Gastrocnemius medialis (tissue), 4 donors: ENCODE measurements around the gene NPTX2. TPM values are rescaled to one million over a fixed set of nuclear protein-coding genes. Genes with fewer than 3 reads are reported as not detected.

Source experiments
- ATAC-seq, 2 donors: fragments of 150-250 bp; one replicate each; pipeline ENCODE4 v1.9.1; 2016
- DNase-seq, 2 donors: peaks; one replicate each; pipeline ENCODE4 v3.0.0-alpha.2; 2019
- H3K27ac ChIP-seq, 4 donors: fragments of 200-600 bp; sonication (generic); 1 replicate in 1 of 4; 2 replicates in 3 of 4; pipeline ENCODE4 v1.5.1; 2016 to 2018; ENCODE audit warnings: mild to moderate bottlenecking in 2 of 4, moderate library complexity in 1 of 4
- H3K27me3 ChIP-seq, 3 donors: fragments of 200-600 bp; sonication (generic) in 2 of 3; 1 replicate in 1 of 3; 2 replicates in 2 of 3; pipeline versions ENCODE4 v1.5.1 to v1.6.0; 2016 to 2019; ENCODE audit warnings: mild to moderate bottlenecking in 1 of 3, moderate library complexity in 1 of 3
- H3K36me3 ChIP-seq, 2 donors: fragments of 200-600 bp; sonication (generic) in 1 of 2; one replicate each; pipeline ENCODE4 v1.5.1; 2017 to 2018
- H3K4me1 ChIP-seq, 2 donors: fragments of 200-600 bp; sonication (generic) in 1 of 2; one replicate each; pipeline ENCODE4 v1.5.1; 2016 to 2017; ENCODE audit warnings: mild to moderate bottlenecking in 2 of 2
- H3K4me3 ChIP-seq, 4 donors: fragments of 200-600 bp; sonication (generic) in 3 of 4; 1 replicate in 1 of 4; 2 replicates in 3 of 4; pipeline ENCODE4 v1.5.1; 2016 to 2019; ENCODE audit warnings: mild to moderate bottlenecking in 2 of 4
- H3K9me3 ChIP-seq, 3 donors: fragments of 200-600 bp; sonication (generic) in 2 of 3; 1 replicate in 1 of 3; 2 replicates in 2 of 3; pipeline ENCODE4 v1.5.1; 2016 to 2019
- POLR2A ChIP-seq, 2 donors: fragments of 450-650 bp; IDR thresholded peaks; one replicate each; pipeline ENCODE4 v1.6.1; 2017; ENCODE audit warnings: antibody characterized with exemption in 2 of 2, mild to moderate bottlenecking in 2 of 2, moderate library complexity in 2 of 2
- in situ Hi-C, 4 donors: fragments of 200-750 bp; cut with MboI; loops; one replicate each; pipeline versions ENCODE4 v1.15.0 to v1.8.0; 2017; ENCODE audit warnings: low sequenced_read_pairs in 4 of 4
- intact Hi-C: fragments of 100-400 bp; cut with DNase I; formaldehyde crosslinking; loops from one replicate; pipeline ENCODE4 v1.15.1; 2023; ENCODE audit warnings: low total_unique reads
- total RNA-seq, 4 donors: library from RNA; depleted of rRNA; stranded (reverse); fragments of >200 nt; gene quantifications; one replicate each; pipeline versions ENCODE4 v1.1.0 to v1.2.3, GENCODE V29; 2016
- TF ChIP-seq, protein P1 (sequence below), 5 experiments: fragments of 450-650 bp in 3 of 5; fragments of 200-600 bp in 2 of 5; sonication (generic) in 2 of 5; IDR thresholded peaks in 4 of 5; conservative IDR thresholded peaks in 1 of 5; 1 replicate in 4 of 5; 2 replicates in 1 of 5; pipeline ENCODE4 v1.5.1; 2016 to 2019; ENCODE audit warnings: antibody characterized with exemption in 5 of 5, mild to moderate bottlenecking in 3 of 5, moderate library complexity in 3 of 5

Gene NPTX2
- total RNA-seq, 4 donors from 2014 or later = 9.6 to 22.7 (median 16.6) TPM

DNA sequence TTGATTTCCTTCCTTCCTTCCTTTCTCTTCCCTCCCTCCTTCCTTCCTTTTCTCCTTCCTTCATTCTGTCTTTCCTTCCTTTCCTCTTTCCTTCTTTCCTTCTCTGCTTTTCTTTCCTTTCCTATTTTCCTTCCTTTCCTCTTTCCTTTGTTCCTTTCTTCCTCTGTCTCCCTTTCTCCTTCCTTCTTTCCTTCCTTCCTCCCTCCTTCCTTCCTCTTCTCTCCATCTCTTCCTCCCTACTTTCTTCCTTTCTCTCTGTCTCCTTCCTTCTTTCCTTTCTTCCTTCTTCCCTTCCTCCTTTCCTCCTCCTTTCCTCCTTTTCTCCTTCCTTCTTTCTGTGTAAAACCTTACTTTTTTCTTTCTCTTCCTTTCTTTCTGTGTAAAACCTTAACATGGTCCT is 32.3 kb upstream of the NPTX2 start:
- intact Hi-C loops = no loop called here

DNA sequence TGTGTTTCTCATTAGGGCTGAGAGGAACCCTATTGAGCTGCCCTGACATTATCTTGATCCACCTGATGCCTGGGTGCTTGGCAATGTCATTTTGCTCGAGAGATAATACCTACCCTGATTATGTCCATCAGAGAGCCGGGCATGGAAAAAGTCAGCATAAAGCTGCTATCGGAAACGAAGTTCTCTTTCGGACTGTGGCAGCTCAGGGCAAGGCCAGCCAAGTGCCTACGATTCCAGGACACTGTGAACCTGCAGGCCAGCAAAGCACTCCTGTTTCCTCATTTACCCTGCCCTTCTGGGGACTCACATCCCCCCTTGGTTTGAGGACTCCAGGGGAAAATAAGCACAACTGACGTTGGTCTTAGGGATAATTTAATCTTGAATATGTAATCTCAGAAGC is 25.2 kb upstream of the NPTX2 start:
- H3K4me3 ChIP-seq = no peak overlapping the region

More for the DNA sequence above, 32.3 kb upstream of the NPTX2 start:
- Histone ChIP-seq H3K27ac (no peak overlapping the region), H3K4me3 (no peak overlapping the region), H3K27me3 (no peaks in the 10 kb centered on the region), H3K4me1 (no peaks in the 10 kb centered on the region), H3K9me3 (no peaks in the 10 kb centered on the region), H3K36me3 (no peaks in the 10 kb centered on the region)
- in situ Hi-C loops = no loop called here
- ATAC-seq = no peak
- no peak for TF ChIP-seq POLR2A (IDR thresholded peaks at IDR 0.05)
- TF ChIP-seq, protein P1, sequence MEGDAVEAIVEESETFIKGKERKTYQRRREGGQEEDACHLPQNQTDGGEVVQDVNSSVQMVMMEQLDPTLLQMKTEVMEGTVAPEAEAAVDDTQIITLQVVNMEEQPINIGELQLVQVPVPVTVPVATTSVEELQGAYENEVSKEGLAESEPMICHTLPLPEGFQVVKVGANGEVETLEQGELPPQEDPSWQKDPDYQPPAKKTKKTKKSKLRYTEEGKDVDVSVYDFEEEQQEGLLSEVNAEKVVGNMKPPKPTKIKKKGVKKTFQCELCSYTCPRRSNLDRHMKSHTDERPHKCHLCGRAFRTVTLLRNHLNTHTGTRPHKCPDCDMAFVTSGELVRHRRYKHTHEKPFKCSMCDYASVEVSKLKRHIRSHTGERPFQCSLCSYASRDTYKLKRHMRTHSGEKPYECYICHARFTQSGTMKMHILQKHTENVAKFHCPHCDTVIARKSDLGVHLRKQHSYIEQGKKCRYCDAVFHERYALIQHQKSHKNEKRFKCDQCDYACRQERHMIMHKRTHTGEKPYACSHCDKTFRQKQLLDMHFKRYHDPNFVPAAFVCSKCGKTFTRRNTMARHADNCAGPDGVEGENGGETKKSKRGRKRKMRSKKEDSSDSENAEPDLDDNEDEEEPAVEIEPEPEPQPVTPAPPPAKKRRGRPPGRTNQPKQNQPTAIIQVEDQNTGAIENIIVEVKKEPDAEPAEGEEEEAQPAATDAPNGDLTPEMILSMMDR (IDR thresholded peaks at IDR 0.05 in 4 of 5, conservative IDR thresholded peaks at IDR 0.05 in 1 of 5) = no peak
- DNase-seq = no peak

DNA sequence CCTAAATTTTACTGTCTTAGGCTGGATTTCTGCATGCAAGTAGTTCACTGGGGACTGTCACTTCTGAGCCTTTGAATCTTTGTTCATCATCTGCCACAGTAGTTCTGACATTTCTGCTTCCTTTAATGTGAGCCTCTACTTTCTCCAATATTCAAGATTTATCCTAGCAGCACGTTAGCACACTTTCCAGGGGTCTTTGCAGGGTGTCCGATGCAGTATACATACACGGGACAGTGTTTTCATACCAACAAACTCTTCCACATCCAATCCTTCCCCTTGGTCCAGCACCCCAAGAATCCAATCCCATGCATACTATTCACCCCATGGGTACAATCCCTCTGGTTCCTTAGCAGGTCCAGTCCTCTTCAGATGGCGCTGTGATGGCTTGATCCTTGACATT is 22.7 kb upstream of the NPTX2 start:
- Histone ChIP-seq H3K36me3 (no peaks in the 10 kb centered on the region), H3K27me3 (no peaks in the 10 kb centered on the region), H3K27ac (no peak overlapping the region), H3K4me1 (no peaks in the 10 kb centered on the region), H3K9me3 (no peaks in the 10 kb centered on the region), H3K4me3 (no peak overlapping the region)
- in situ Hi-C loops (no loop called here), intact Hi-C loops (no loop called here)
- TF ChIP-seq, protein P1 (IDR thresholded peaks at IDR 0.05 in 4 of 5, conservative IDR thresholded peaks at IDR 0.05 in 1 of 5) = no peak
- no peak for TF ChIP-seq POLR2A (IDR thresholded peaks at IDR 0.05)
- DNase-seq (no peak), ATAC-seq (no peak)

More for the DNA sequence above, 25.2 kb upstream of the NPTX2 start:
- ATAC-seq = no peak
- in situ Hi-C loops = no loop called here
- Histone ChIP-seq H3K4me1 (no peaks in the 10 kb centered on the region), H3K9me3 (no peaks in the 10 kb centered on the region), H3K27ac (no peak overlapping the region), H3K27me3 (no peaks in the 10 kb centered on the region), H3K36me3 (no peaks in the 10 kb centered on the region)
- intact Hi-C loops = no loop called here
- no peak for TF ChIP-seq POLR2A (IDR thresholded peaks at IDR 0.05)
- TF ChIP-seq, protein P1 (IDR thresholded peaks at IDR 0.05 in 4 of 5, conservative IDR thresholded peaks at IDR 0.05 in 1 of 5) = no peak
- DNase-seq = no peak

GRCh38 chr7:98594787-98595186 is 22.3 kb upstream of the NPTX2 start:
- ATAC-seq = no peak
- Histone ChIP-seq H3K4me3 (no peak overlapping the region), H3K9me3 (no peaks in the 10 kb centered on the region), H3K4me1 (no peaks in the 10 kb centered on the region), H3K27ac (no peak overlapping the region), H3K27me3 (no peaks in the 10 kb centered on the region), H3K36me3 (no peaks in the 10 kb centered on the region)
- DNase-seq = no peak
- TF ChIP-seq, protein P1 (IDR thresholded peaks at IDR 0.05 in 4 of 5, conservative IDR thresholded peaks at IDR 0.05 in 1 of 5) = no peak
- TF ChIP-seq POLR2A (IDR thresholded peaks at IDR 0.05) = no peak
- intact Hi-C loops = no loop called here
- in situ Hi-C loops = no loop called here
